Activated T-cell treated with anti-CD3 and anti-CD28 coated beads, Interleukin-2, amount 50 U/mL, for 72 hours (primary cell): ENCODE results near the gene LHFPL6. TPM values are rescaled to one million over a fixed set of nuclear protein-coding genes. Genes with fewer than 3 reads are reported as not detected.

Experiments used
- ATAC-seq, 2 donors: fragments of 150-1000 bp; cut with Tn5 transposase; replicated peaks in 1 of 2; 2 replicates each; pipeline ENCODE4 v1.10.0; 2021; ENCODE audit warnings: moderate library complexity in 2 of 2, mild to moderate bottlenecking in 1 of 2
- DNase-seq, 2 donors: peaks; one replicate each; pipeline ENCODE4 v3.0.0; 2021 to 2022; ENCODE audit warnings: mixed read lengths in 1 of 2
- H3K27ac Mint-ChIP-seq: one replicate; pipeline ENCODE4 v1.8.0; 2022; ENCODE audit warnings: mild to moderate bottlenecking, moderate library complexity, mixed read lengths
- H3K27me3 Mint-ChIP-seq: one replicate; pipeline ENCODE4 v1.8.0; 2022; ENCODE audit warnings: low read depth, mixed read lengths
- H3K36me3 Mint-ChIP-seq, 2 donors: one replicate each; pipeline ENCODE4 v1.8.0; 2022; ENCODE audit warnings: mixed read lengths in 2 of 2, mild to moderate bottlenecking in 1 of 2; ENCODE audit not compliant: insufficient read depth in 2 of 2
- H3K4me1 Mint-ChIP-seq: one replicate; pipeline ENCODE4 v1.8.0; 2022; ENCODE audit warnings: low read depth, mixed read lengths
- H3K4me3 Mint-ChIP-seq, 2 donors: one replicate each; pipeline ENCODE4 v1.8.0; 2022; ENCODE audit warnings: mild to moderate bottlenecking in 2 of 2, mixed read lengths in 2 of 2, moderate library complexity in 2 of 2
- H3K9me3 Mint-ChIP-seq, 2 donors: one replicate each; pipeline ENCODE4 v1.8.0; 2022; ENCODE audit warnings: mixed read lengths in 2 of 2
- total RNA-seq, 2 donors: library from RNA; stranded (reverse); gene quantifications; one replicate each; pipeline ENCODE4 v1.2.3, GENCODE V29; 2022

LHFPL6 gene
- total RNA-seq, 2 donors from 2014 or later, result 1.7 to 2.5 TPM

DNA sequence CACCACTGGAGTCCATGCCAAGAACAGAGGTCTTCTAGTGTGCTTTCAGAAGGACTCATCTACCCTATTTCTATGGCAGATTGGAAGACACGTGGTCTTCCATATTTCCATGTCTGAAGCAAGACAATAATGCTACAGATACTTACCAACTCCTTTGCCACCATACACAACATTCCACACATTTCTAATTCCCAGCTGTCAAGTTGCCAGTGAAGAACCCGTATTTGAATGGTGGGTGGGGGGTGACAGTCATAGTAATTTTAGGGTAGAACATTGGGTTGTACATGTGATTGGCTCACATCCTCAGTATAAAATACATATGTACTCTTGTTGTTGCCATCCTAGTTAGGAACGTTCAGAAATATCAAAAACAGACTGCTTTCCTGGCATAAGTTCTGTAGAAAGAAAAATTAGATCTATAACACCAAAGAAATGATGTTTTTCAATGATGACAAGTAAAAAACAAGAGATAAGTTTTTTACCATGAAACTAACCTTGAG, 69.3 kb downstream of the LHFPL6 start:
- DNase-seq, result no peak
- Mint-ChIP-seq H3K4me1 (no peaks in the 10 kb centered on the region), H3K27ac (no peak overlapping the region), H3K9me3 (peaks cover 0 to 1% of the 10 kb centered on the region in 2 donors), H3K4me3 (no peak overlapping the region), H3K27me3 (peaks cover 7% of the 10 kb centered on the region), H3K36me3 (no peaks in the 10 kb centered on the region)
- no peak for ATAC-seq

DNA sequence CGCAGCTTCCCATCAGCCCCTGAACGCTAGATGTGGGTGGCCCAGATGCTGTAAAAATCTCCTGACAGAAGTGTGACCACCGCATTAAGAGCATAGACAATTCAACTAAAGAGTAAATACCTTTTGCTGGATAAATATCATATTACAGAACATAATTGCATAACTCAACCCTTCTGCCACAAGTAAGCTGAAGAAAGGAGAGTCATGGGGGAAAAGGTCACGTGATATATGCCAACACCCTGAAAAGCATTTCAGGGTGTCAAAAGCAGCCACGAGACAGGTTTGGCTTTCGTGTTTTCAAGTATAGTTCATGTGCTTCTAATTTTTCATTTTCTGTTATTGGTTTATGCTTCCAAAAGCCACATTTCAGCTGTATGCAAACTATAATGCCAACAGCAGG, 71.3 kb downstream of the LHFPL6 start:
- Mint-ChIP-seq H3K4me1 (no peaks in the 10 kb centered on the region), H3K27me3 (peaks cover 15% of the 10 kb centered on the region), H3K4me3 (no peak overlapping the region), H3K27ac (no peak overlapping the region), H3K36me3 (no peaks in the 10 kb centered on the region), H3K9me3 (peaks cover 0 to 1% of the 10 kb centered on the region in 2 donors)
- DNase-seq, result no peak
- no peak for ATAC-seq

DNA sequence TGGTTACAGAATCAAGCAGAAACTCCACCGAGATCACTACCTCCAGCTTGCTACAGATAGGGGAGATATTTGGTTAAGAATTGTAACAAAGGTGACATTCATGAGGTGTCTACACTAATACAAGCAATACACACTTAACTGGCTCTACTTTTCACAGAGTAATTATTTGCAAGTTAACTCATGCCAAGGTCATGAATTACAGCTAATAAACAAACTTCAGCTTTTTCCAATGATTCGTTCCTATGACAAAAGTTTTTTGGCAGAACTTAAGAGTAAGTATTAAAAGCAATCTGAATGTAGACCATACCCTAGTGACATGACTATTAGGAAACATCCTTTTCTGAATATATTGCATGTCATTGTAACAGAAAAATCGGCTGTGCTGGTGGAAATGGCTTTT, 72.1 kb downstream of the LHFPL6 start:
- Mint-ChIP-seq H3K36me3 (no peaks in the 10 kb centered on the region), H3K4me3 (no peak overlapping the region), H3K27ac (no peak overlapping the region), H3K4me1 (no peaks in the 10 kb centered on the region), H3K27me3 (peaks cover 18% of the 10 kb centered on the region), H3K9me3 (peaks cover 0 to 1% of the 10 kb centered on the region in 2 donors)
- no peak for ATAC-seq
- DNase-seq, result no peak

DNA sequence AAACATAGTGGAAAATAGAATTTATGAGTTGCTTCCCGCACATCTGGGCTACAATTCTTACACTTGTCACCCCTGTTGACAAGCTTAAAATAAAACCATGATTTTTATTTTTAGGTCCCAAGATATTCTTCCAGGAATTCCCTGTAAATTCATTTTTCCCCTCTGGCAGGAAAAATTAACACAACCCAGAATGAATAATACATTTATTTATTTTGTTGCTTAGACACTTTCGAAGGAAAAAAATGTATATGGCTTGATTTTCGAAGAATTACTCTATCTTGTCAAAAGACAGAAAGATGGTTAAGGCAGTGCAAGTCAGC, 74.4 kb downstream of the LHFPL6 start:
- H3K4me3 Mint-ChIP-seq, result no peak overlapping the region
- no peak for ATAC-seq
- no peak for DNase-seq
- H3K27ac Mint-ChIP-seq, result no peak overlapping the region
- H3K4me1 Mint-ChIP-seq, result no peaks in the 10 kb centered on the region
- no peaks in the 10 kb centered on the region for H3K36me3 Mint-ChIP-seq
- H3K9me3 Mint-ChIP-seq, result peaks cover 0 to 1% of the 10 kb centered on the region in 2 donors
- peaks cover 19% of the 10 kb centered on the region for H3K27me3 Mint-ChIP-seq

DNA sequence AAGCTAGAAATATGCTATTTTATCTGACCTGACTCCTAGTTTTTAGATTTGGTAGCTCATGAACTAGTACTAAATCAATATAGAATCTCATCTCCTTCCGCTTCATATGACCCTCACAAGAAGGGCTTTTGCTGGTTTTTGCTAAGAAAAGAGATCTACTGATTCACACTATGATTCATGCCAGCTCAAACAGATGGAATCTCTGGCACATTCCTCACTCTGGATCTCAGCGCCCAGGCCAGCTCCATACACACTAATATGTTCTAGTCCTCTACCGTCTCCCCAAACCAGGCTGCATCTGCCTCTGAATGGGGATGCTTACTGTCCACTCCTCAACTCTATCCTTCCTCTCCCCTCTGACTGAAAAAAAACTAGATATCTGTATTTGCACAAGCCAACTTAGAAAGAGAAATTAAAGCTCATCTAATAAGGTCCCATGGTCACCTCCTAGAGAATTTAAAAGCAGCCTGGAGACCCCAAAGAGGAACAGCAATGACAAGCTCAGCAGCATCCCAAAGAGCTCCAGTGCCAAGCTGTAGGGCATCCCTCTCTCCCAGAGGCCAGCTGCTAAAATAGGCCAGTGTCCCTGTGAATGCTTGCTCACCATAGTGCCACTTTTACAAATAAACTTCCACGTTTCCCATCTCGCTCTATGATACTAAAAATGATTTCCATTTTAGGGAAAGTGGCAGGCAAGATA, 74.9 kb downstream of the LHFPL6 start:
- no peaks in the 10 kb centered on the region for H3K4me1 Mint-ChIP-seq
- no peaks in the 10 kb centered on the region for H3K36me3 Mint-ChIP-seq
- no peak overlapping the region for H3K4me3 Mint-ChIP-seq
- no peak for ATAC-seq
- no peak for DNase-seq
- no peak overlapping the region for H3K27ac Mint-ChIP-seq
- H3K9me3 Mint-ChIP-seq, result peaks cover 0 to 1% of the 10 kb centered on the region in 2 donors
- H3K27me3 Mint-ChIP-seq, result peaks cover 19% of the 10 kb centered on the region

DNA sequence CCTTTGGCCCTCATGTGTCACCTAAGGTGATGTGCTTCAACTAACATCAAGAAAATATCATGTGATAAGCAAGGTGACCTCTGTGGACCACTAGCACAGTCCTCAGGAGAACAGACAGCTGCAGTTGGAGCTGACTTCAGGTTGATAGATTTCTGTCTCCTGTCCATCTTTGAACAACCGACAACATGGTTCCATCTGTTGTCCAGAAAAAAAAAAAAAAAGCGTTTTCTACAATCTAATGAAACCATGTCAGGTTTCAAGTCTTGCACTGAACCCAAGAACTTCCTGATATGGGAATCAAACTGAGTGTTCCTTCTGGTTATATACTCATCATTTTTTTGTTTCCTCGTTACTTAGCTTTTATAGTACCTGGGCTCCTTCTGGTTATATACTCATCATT, 75.7 kb downstream of the LHFPL6 start:
- no peaks in the 10 kb centered on the region for H3K4me1 Mint-ChIP-seq
- H3K36me3 Mint-ChIP-seq, result no peaks in the 10 kb centered on the region
- H3K9me3 Mint-ChIP-seq, result no peaks in the 10 kb centered on the region
- ATAC-seq (no peak), DNase-seq (no peak)
- no peak overlapping the region for H3K4me3 Mint-ChIP-seq
- H3K27ac Mint-ChIP-seq, result peak overlapping the region; percentile 50
- H3K27me3 Mint-ChIP-seq, result peaks cover 19% of the 10 kb centered on the region

DNA sequence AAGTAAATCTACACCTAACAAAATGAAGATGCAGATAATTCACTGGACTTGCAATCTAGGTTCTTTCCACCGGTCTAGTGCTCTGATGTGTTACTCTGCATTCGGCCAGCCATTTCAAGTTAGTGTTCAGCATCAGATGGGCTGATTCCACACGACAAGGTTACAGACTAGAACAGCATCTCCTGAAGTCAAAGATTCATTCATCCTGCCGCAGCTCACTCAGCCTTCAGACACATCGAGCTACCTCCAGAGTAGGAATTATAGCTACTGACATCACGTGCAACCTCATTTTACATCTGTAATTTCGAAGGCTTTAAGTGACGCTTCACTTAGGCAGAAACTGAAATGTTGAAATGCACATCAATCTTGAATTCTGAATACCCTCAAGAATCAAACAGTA, 76.5 kb downstream of the LHFPL6 start:
- H3K4me1 Mint-ChIP-seq, result no peaks in the 10 kb centered on the region
- H3K27me3 Mint-ChIP-seq, result peaks cover 19% of the 10 kb centered on the region
- H3K4me3 Mint-ChIP-seq, result no peak overlapping the region
- no peaks in the 10 kb centered on the region for H3K36me3 Mint-ChIP-seq
- ATAC-seq (no peak), DNase-seq (no peak)
- H3K9me3 Mint-ChIP-seq, result no peaks in the 10 kb centered on the region
- no peak overlapping the region for H3K27ac Mint-ChIP-seq

DNA sequence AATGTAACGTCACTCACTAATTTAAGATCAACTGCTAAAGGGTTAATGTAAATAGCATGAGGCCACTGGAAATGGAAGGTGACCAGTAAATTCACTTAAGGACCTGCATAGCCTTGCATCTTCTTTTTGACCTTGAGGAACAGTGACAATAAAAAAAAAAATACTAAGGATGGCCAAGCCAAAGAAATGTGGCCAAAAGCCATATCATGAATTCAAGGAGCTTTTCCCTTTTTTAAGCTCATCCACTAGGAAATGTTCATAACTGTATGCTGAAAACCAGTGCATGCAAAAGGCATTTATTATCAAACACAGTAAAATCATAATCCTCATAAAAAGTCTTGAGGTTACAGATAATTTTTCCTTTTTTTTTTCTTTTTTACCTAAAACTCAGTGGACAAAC, 77.5 kb downstream of the LHFPL6 start:
- ATAC-seq (no peak), DNase-seq (no peak)
- Mint-ChIP-seq H3K27ac (no peak overlapping the region), H3K27me3 (peaks cover 19% of the 10 kb centered on the region), H3K4me3 (no peak overlapping the region), H3K9me3 (no peaks in the 10 kb centered on the region), H3K4me1 (no peaks in the 10 kb centered on the region), H3K36me3 (no peaks in the 10 kb centered on the region)

DNA sequence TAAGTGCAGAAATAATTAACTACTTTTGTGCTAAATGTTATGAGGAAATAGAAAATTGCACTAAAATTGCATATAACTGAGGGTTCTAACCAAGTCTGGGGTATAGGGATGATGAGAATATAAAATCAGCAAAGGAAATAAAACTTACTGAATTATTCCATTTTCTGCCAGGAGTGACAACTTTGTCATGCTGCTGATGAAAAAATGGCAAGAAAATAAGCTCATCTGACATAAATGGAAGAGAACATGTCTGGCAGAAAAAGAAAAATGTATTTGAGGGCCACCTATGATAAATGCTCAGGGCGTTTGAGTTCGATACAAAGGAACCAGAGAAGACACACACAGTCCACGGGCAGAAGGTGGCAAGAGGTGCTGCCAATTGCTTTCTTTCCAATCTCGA, 78.2 kb downstream of the LHFPL6 start:
- no peaks in the 10 kb centered on the region for H3K9me3 Mint-ChIP-seq
- H3K27me3 Mint-ChIP-seq, result peaks cover 18% of the 10 kb centered on the region
- H3K4me3 Mint-ChIP-seq, result no peak overlapping the region
- DNase-seq, result no peak
- H3K36me3 Mint-ChIP-seq, result no peaks in the 10 kb centered on the region
- no peak overlapping the region for H3K27ac Mint-ChIP-seq
- H3K4me1 Mint-ChIP-seq, result no peaks in the 10 kb centered on the region
- no peak for ATAC-seq

DNA sequence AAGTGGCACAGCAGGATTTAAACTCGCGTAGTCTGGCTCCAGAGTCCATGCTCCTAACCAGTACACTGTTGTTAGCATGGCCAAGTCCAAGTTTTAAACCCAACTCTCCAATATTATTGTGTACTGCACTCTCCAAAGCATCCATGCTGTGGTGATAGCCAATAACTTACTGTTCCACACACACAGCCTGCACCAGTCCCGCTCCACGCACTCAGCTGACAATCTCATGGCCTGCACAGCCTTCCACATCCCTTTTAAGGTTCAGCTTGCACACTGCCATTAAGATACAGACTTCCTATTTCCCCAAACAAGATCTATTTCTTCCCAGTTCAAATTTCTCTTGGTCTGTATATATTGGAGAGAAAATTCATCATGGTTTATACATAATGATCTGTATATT, 80.7 kb downstream of the LHFPL6 start:
- no peak for DNase-seq
- no peak overlapping the region for H3K27ac Mint-ChIP-seq
- H3K27me3 Mint-ChIP-seq, result peaks cover 5% of the 10 kb centered on the region
- H3K9me3 Mint-ChIP-seq, result no peaks in the 10 kb centered on the region
- H3K36me3 Mint-ChIP-seq, result no peaks in the 10 kb centered on the region
- H3K4me3 Mint-ChIP-seq, result no peak overlapping the region
- no peak for ATAC-seq
- no peaks in the 10 kb centered on the region for H3K4me1 Mint-ChIP-seq

DNA sequence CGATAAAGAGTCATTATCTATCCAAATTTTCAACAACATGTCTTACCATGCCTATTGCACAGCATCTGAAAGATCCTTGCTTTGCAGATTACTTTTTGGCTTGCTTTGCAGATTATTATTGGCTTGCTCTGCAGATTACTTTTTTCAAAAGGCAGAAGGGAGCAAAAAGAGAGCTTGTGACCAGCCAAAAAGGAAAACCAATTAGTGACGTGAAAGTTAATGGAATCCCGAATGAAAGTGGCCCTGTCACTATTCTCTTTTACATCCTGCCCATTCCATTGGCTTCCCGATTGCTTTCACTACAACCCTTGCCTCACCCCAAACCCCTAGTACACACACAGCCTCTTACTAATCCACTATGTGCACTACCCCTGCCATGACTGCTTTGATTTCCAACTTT, 81.3 kb downstream of the LHFPL6 start:
- Mint-ChIP-seq H3K9me3 (no peaks in the 10 kb centered on the region), H3K4me3 (no peak overlapping the region), H3K36me3 (no peaks in the 10 kb centered on the region), H3K4me1 (no peaks in the 10 kb centered on the region), H3K27me3 (peaks cover 5% of the 10 kb centered on the region), H3K27ac (no peak overlapping the region)
- DNase-seq, result no peak
- ATAC-seq, result no peak

DNA sequence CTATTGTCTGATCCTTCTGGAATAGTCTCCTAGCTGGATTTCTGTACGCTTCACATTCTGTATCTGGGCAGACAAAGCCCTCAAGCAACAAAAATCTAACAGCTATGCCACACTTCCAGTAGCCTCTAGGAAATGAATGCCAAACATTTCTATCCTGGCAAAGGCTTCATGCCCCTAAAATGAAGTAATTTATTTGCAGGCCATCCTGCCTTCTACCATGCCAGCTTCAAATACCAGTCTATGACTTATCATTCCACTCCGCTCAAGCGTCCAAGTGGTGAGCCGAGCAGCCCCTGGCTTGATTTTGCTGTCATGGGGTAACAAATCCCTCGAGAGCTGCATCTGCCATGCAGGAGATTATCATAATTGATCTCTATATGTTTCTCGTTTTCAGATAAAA, 86.9 kb downstream of the LHFPL6 start:
- no peak overlapping the region for H3K27ac Mint-ChIP-seq
- ATAC-seq (no peak), DNase-seq (no peak)
- H3K36me3 Mint-ChIP-seq, result no peaks in the 10 kb centered on the region
- H3K27me3 Mint-ChIP-seq, result peaks cover 13% of the 10 kb centered on the region
- no peaks in the 10 kb centered on the region for H3K4me1 Mint-ChIP-seq
- no peak overlapping the region for H3K4me3 Mint-ChIP-seq
- H3K9me3 Mint-ChIP-seq, result no peaks in the 10 kb centered on the region

DNA sequence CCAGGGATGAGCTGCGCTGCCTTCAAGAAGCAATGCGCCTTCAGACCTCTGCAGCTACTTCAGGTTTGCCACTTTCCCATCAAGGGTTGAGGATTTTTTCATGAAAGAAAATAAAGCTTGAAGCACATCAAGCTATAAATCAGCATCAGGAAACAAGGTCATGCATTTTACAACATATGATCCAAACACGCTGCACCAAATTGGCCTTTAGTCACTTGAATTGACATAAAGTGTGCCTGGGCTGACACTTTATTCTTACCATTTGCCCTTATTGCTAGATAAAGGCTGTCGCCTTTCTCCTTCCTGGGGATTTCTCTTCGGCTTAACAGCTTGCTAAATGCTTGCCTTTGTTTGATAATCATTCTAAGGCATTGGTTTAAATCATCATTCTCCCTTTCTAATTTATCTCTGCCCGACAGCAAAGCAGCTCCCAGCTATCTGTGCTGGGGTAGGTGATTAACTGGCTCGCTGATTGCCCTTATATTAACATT, 87.7 kb downstream of the LHFPL6 start:
- Mint-ChIP-seq H3K9me3 (no peaks in the 10 kb centered on the region), H3K4me1 (no peaks in the 10 kb centered on the region), H3K27me3 (peaks cover 13% of the 10 kb centered on the region), H3K27ac (no peak overlapping the region), H3K36me3 (no peaks in the 10 kb centered on the region), H3K4me3 (no peak overlapping the region)
- DNase-seq (no peak), ATAC-seq (no peak)

DNA sequence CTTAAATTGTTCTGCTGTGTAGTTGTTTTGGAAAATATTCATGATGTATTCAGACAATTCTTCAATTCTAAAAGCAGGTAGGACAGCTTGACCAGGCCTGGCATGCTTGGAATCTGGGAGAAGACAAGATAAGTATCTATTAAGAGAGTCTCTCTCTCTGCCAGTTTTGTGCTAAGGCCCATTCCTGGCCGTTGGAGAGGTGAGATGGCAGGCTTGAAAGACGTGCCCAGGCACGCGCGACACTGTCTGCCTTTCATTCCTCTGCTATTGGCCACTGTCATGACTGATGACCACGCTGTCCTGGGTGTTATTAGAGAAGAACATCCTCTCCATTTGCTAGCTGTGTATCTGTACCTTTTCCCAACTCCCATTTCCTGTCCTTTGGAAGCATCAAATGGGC, 90.3 kb downstream of the LHFPL6 start:
- Mint-ChIP-seq H3K27ac (no peak overlapping the region), H3K27me3 (peaks cover 13% of the 10 kb centered on the region), H3K36me3 (no peaks in the 10 kb centered on the region), H3K9me3 (no peaks in the 10 kb centered on the region), H3K4me1 (no peaks in the 10 kb centered on the region), H3K4me3 (no peak overlapping the region)
- DNase-seq (no peak), ATAC-seq (no peak)
